WTC11 (cell line): ENCODE results near the gene SH3BP2.

ENCODE experiments used
- ATF2 ChIP-seq: sonication (generic); formaldehyde crosslinking; IDR thresholded peaks from 2 replicates; pipeline ENCODE4 v1.8.1; 2022; ENCODE audit warnings: low read depth, missing genetic modification reagents, borderline replicate concordance
- CREB1 ChIP-seq: sonication (generic); formaldehyde crosslinking; IDR thresholded peaks from 2 replicates; pipeline ENCODE4 v1.8.0; 2023; ENCODE audit warnings: mild to moderate bottlenecking, missing genetic modification reagents
- CTCF ChIP-seq: fragments of 200-600 bp; IDR thresholded peaks from 2 replicates; pipeline ENCODE4 v1.8.0; 2022; ENCODE audit warnings: antibody characterized with exemption
- E2F4 ChIP-seq: sonication (generic); formaldehyde crosslinking; IDR thresholded peaks from 2 replicates; pipeline ENCODE4 v1.8.1; 2022; ENCODE audit warnings: low read depth, mild to moderate bottlenecking, moderate library complexity, missing genetic modification reagents, borderline replicate concordance
- FOXK1 ChIP-seq: sonication (generic); formaldehyde crosslinking; IDR thresholded peaks from 2 replicates; pipeline ENCODE4 v1.8.0; 2022; ENCODE audit warnings: mild to moderate bottlenecking, moderate library complexity, missing genetic modification reagents
- FOXP1 ChIP-seq: sonication (generic); formaldehyde crosslinking; IDR thresholded peaks from 2 replicates; pipeline ENCODE4 v1.8.0; 2022; ENCODE audit warnings: missing genetic modification reagents, mild to moderate bottlenecking, moderate library complexity, borderline replicate concordance
- NR3C1 ChIP-seq: sonication (generic); formaldehyde crosslinking; conservative IDR thresholded peaks from 2 replicates; pipeline ENCODE4 v1.8.1; 2023; ENCODE audit warnings: low read depth, mild to moderate bottlenecking, missing genetic modification reagents
- TEAD4 ChIP-seq: sonication (generic); formaldehyde crosslinking; IDR thresholded peaks from 2 replicates; pipeline ENCODE4 v1.8.0; 2022; ENCODE audit warnings: mild to moderate bottlenecking, missing genetic modification reagents
- ZNF263 ChIP-seq: sonication (generic); formaldehyde crosslinking; IDR thresholded peaks from 2 replicates; pipeline ENCODE4 v1.8.1; 2022; ENCODE audit warnings: low read depth, mild to moderate bottlenecking, moderate library complexity, missing genetic modification reagents

GRCh38 chr4:2882341-2882740, 89.5 kb downstream of the SH3BP2 start:
- TF ChIP-seq TEAD4 (no peak), CTCF (no peak), FOXK1 (CRISPR knock-in tag) (no peak), ZNF263 (CRISPR knock-in tag) (no peak), ATF2 (CRISPR knock-in tag) (no peak), CREB1 (CRISPR knock-in tag) (no peak), FOXP1 (CRISPR knock-in tag) (no peak), E2F4 (CRISPR knock-in tag) (no peak), NR3C1 (CRISPR knock-in tag) (no peak)
